DOHH2 (cell line): Measurements from ENCODE around the gene DLEC1.
"Not testable (repeated sequence)": the region's sequence is repeated elsewhere in the genome, so short reads cannot be mapped to it uniquely, and the experiment has no call there.

Experiments used
- H3F3A ChIP-seq: fragments of 200-600 bp; sonication (generic), shearing (Covaris generic); 2 replicates; pipeline ENCODE4 v1.6.0; 2016; ENCODE audit warnings: antibody characterized with exemption, mild to moderate bottlenecking; ENCODE audit not compliant: control insufficient read depth, insufficient read depth
- H3K27ac ChIP-seq: fragments of 200-600 bp; sonication (generic); 2 replicates; pipeline ENCODE4 v1.5.1; 2014; ENCODE audit warnings: low read depth, mild to moderate bottlenecking, low read length, moderate library complexity
- H3K27me3 ChIP-seq: fragments of 200-600 bp; sonication (generic); 2 replicates; pipeline ENCODE4 v1.6.1; 2014; ENCODE audit warnings: mild to moderate bottlenecking, low read length, mixed read lengths; ENCODE audit not compliant: control insufficient read depth
- H3K36me3 ChIP-seq: fragments of 200-600 bp; sonication (generic); 2 replicates; pipeline ENCODE4 v1.6.1; 2014; ENCODE audit warnings: mild to moderate bottlenecking, low read length, moderate library complexity, mixed read lengths; ENCODE audit not compliant: control insufficient read depth
- H3K4me1 ChIP-seq: fragments of 200-600 bp; sonication (generic); 2 replicates; pipeline ENCODE4 v1.6.1; 2014; ENCODE audit warnings: mild to moderate bottlenecking, low read length, mixed read lengths; ENCODE audit not compliant: control insufficient read depth
- H3K4me2 ChIP-seq: fragments of 200-600 bp; sonication (generic); 2 replicates; pipeline ENCODE4 v1.6.0; 2014; ENCODE audit warnings: mild to moderate bottlenecking, low read length, moderate library complexity
- H3K4me3 ChIP-seq: fragments of 200-600 bp; sonication (generic); 2 replicates; pipeline ENCODE4 v1.5.1; 2014; ENCODE audit warnings: mild to moderate bottlenecking, low read length, mixed read lengths
- H3K79me2 ChIP-seq: fragments of 200-600 bp; sonication (generic); 2 replicates; pipeline ENCODE4 v1.6.1; 2014; ENCODE audit warnings: mild to moderate bottlenecking, low read length, mixed read lengths; ENCODE audit not compliant: control insufficient read depth
- H3K9me2 ChIP-seq: fragments of 200-600 bp; sonication (generic); replicated peaks from 2 replicates; pipeline ENCODE4 v1.6.1; 2014; ENCODE audit warnings: mild to moderate bottlenecking, low read length, mixed read lengths; ENCODE audit not compliant: control insufficient read depth
- H3K9me3 ChIP-seq: fragments of 200-600 bp; sonication (generic); 2 replicates; pipeline ENCODE4 v1.6.1; 2014; ENCODE audit warnings: antibody characterized with exemption, low read length, mixed read lengths; ENCODE audit not compliant: control insufficient read depth, insufficient read depth
- H4K20me1 ChIP-seq: fragments of 200-600 bp; sonication (generic); 2 replicates; pipeline ENCODE4 v1.6.0; 2014; ENCODE audit warnings: low read depth, mild to moderate bottlenecking, antibody characterized with exemption, low read length, moderate library complexity; ENCODE audit not compliant: control insufficient read depth, insufficient read depth
- EZH2phosphoT487 ChIP-seq: fragments of 200-600 bp; sonication (generic); IDR thresholded peaks from 2 replicates; pipeline ENCODE4 v1.6.1; 2017; ENCODE audit warnings: borderline replicate concordance, mild to moderate bottlenecking, antibody characterized with exemption, low read length, moderate library complexity, mixed read lengths
- TF ChIP-seq, protein P1 (sequence below): fragments of 200-600 bp; sonication (generic); IDR thresholded peaks from one replicate; pipeline ENCODE4 v1.5.1; 2014; ENCODE audit warnings: antibody characterized with exemption, mild to moderate bottlenecking, low read depth, low read length; ENCODE audit not compliant: poor library complexity, severe bottlenecking

Gene DLEC1

DNA sequence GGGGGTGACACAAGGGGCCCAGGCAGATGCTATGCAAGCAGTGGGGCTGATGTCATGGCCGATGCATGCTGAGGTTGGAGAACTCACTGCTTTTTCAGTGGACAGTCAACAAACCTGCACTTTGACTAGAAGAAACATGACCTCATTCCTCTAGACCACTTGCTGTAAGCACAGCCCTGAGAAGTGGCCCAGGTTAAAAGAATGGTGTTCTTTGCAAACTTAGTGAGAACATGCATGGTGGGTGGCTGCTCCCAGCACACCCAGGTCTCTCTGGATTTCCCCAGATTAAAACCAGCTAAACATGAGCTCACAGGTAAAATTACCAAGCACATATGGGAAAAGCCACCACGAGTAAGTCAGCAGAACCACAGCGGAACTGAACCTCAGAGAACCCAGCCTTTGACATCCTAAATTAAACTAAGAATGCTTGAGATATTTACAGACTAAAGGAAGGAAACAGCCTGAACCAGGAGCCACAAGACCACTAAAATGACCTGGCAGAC lies 15.5 kb downstream of the DLEC1 start:
- Histone ChIP-seq H3K27me3 (no peaks in the 10 kb centered on the region), H3K4me3 (no peak overlapping the region), H3F3A (no peaks in the 10 kb centered on the region), H3K27ac (no peak overlapping the region), H3K4me1 (no peaks in the 10 kb centered on the region), H3K9me3 (no peaks in the 10 kb centered on the region), H3K9me2 (no peaks in the 10 kb centered on the region), H3K4me2 (no peak overlapping the region), H4K20me1 (no peaks in the 10 kb centered on the region), H3K36me3 (no peaks in the 10 kb centered on the region), H3K79me2 (no peaks in the 10 kb centered on the region)
- TF ChIP-seq, protein P1, sequence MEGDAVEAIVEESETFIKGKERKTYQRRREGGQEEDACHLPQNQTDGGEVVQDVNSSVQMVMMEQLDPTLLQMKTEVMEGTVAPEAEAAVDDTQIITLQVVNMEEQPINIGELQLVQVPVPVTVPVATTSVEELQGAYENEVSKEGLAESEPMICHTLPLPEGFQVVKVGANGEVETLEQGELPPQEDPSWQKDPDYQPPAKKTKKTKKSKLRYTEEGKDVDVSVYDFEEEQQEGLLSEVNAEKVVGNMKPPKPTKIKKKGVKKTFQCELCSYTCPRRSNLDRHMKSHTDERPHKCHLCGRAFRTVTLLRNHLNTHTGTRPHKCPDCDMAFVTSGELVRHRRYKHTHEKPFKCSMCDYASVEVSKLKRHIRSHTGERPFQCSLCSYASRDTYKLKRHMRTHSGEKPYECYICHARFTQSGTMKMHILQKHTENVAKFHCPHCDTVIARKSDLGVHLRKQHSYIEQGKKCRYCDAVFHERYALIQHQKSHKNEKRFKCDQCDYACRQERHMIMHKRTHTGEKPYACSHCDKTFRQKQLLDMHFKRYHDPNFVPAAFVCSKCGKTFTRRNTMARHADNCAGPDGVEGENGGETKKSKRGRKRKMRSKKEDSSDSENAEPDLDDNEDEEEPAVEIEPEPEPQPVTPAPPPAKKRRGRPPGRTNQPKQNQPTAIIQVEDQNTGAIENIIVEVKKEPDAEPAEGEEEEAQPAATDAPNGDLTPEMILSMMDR = no peak

DNA sequence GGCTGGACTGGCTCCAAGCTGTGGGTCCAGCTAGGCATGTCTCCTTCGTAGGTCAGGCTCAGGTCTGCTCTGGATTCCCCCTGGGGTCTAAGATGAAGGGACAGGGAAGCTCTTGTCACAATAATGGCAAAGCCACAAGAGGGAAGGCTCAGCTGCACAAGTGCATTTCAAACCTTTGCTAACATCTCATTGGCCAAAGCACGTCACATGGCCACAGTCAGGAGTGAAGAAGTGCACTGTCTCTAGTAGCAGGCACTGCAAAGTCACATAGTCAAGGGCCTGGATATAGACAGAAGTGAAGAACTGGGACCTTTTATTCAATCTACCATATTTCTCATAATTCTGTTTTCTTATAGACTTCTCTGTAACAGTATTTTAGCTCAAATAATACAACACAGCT lies 20.1 kb downstream of the DLEC1 start:
- Histone ChIP-seq H3K4me2 (no peak overlapping the region), H3F3A (no peaks in the 10 kb centered on the region), H3K27me3 (peaks cover 3% of the 10 kb centered on the region; the same call in 1 of the 2 replicates), H3K79me2 (no peaks in the 10 kb centered on the region), H3K36me3 (no peaks in the 10 kb centered on the region), H3K4me1 (no peaks in the 10 kb centered on the region), H3K27ac (no peak overlapping the region), H3K9me3 (no peaks in the 10 kb centered on the region), H4K20me1 (no peaks in the 10 kb centered on the region), H3K4me3 (no peak overlapping the region), H3K9me2 (no peaks in the 10 kb centered on the region)
- TF ChIP-seq EZH2phosphoT487 = no peak
- TF ChIP-seq, protein P1 = no peak

DNA sequence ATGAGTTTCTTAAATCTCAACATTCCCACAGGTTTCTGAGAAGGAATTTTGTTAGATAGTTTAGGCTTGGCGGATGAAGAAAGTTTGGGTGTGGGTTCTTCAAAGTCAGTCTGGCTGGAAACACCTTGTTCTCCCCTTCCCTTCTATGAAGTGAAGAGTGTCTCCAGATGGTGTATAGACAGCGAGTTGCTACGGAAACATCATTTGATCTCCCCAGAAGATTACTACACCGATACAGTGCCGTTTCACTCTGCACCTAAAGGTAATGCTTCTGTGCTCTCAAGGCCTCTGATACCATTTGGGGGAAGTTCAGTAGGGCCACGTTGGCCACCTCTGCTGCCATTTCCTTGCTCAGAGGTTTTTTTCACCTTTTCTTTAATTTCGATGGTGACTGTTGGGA lies 20.6 kb downstream of the DLEC1 start:
- Histone ChIP-seq H3K27ac (no peak overlapping the region), H4K20me1 (no peaks in the 10 kb centered on the region), H3K27me3 (peaks cover 3% of the 10 kb centered on the region; the same call in 1 of the 2 replicates), H3K36me3 (no peaks in the 10 kb centered on the region), H3K9me3 (no peaks in the 10 kb centered on the region), H3K4me2 (no peak overlapping the region), H3K79me2 (no peaks in the 10 kb centered on the region), H3F3A (no peaks in the 10 kb centered on the region), H3K4me1 (no peaks in the 10 kb centered on the region), H3K9me2 (no peaks in the 10 kb centered on the region), H3K4me3 (no peak overlapping the region)
- TF ChIP-seq EZH2phosphoT487 = no peak
- TF ChIP-seq, protein P1 = no peak

DNA sequence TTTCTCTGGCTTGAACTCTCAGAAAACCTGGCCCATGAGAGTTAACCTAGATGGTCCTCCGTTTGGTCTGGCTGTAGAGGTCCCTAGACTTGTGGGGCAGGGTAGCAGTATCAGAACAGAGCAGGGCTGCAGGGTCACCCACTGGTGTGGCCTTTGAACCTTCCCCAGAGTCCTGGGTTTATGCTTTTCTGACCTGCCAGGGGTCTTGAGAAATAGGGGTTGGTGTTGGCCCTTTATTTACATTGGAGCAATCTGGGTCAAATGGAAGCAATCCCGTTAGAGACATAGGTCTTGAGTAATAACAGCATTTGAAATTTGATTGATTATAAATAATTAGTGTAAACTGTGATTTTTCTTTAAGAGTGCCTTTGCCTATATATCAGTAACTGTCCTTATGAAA lies 23.8 kb downstream of the DLEC1 start:
- Histone ChIP-seq H3K27me3 (peaks cover 10% of the 10 kb centered on the region), H3K4me1 (no peaks in the 10 kb centered on the region)
- TF ChIP-seq, protein P1 = no peak
- no peak for TF ChIP-seq EZH2phosphoT487

DNA sequence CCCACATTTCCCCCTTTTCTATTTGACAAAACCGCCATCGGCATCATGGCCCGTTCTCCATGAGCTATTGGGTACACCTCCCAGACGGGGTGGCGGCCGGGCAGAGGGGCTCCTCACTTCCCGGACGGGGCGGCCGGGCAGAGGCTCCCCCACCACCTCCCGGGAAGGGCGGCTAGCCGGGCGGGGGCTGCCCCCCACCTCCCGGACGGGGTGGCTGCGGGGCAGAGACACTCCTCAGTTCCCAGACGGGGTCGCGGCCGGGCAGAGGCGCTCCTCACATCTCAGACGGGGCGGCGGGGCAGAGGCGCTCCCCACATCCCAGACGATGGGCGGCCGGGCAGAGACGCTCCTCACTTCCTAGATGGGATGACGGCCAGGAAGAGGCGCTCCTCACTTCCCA lies 25.4 kb downstream of the DLEC1 start:
- not testable (repeated sequence) for H3K4me1 ChIP-seq, H3K9me2 ChIP-seq, H3K27ac ChIP-seq, H4K20me1 ChIP-seq, H3K36me3 ChIP-seq, H3K79me2 ChIP-seq, H3K4me3 ChIP-seq, H3F3A ChIP-seq, H3K27me3 ChIP-seq, H3K9me3 ChIP-seq, H3K4me2 ChIP-seq

More for the DNA sequence above, 23.8 kb downstream of the DLEC1 start:
- H3K36me3 ChIP-seq = no peaks in the 10 kb centered on the region
- no peak overlapping the region for H3K27ac ChIP-seq
- H3K79me2 ChIP-seq = no peaks in the 10 kb centered on the region
- no peaks in the 10 kb centered on the region for H4K20me1 ChIP-seq
- no peak overlapping the region for H3K4me3 ChIP-seq
- H3K9me3 ChIP-seq = no peaks in the 10 kb centered on the region
- H3K4me2 ChIP-seq = no peak overlapping the region
- no peaks in the 10 kb centered on the region for H3K9me2 ChIP-seq
- H3F3A ChIP-seq = no peaks in the 10 kb centered on the region
